DMS153 treated with DMSO at 0.1 percent for 48 hours (cell line): ENCODE results near the gene ZIC4.

Experiments used
- DNase-seq: peaks from one replicate; lab custom pipeline; 2025; ENCODE audit not compliant: unreplicated experiment; lab: John Stamatoyannopoulos, UW

ZIC4 gene

DNA sequence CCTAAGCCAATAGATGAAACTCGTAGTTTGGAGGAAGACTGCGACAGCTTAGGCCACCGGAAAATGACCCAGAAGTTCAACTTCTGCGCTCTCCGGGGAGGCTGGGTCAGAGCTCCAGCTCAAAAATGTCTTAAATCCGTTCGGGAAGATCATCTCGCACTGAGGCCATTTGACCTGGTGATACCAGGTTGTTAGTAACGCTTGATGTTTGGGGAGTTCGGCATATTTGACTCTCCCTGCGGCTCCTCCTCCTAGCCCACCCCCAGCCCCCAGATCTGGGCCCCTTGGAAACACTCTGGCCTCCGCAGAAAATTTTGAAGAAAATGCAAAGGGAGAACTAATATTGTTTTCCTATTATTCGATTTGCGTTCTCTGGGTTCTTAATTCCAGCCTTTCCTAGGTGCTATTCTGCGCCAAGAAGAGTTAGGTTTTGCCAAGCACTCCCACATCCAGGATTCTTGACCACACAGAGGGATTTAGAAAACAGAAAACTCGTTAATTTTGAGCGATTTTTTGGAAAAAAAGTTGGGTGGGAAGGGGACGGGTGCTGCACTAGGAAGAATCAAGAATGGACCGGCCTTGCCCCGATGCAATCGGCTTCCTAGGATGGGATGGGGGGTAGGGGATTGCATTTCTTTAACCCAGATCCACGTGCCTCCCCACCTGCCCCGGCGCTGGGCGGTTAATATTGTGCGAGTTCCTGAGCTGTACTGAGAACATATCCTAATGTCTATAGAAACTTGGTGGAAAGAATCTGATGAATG lies 50.0 kb downstream of the ZIC4 start:
- DNase-seq = no peak

DNA sequence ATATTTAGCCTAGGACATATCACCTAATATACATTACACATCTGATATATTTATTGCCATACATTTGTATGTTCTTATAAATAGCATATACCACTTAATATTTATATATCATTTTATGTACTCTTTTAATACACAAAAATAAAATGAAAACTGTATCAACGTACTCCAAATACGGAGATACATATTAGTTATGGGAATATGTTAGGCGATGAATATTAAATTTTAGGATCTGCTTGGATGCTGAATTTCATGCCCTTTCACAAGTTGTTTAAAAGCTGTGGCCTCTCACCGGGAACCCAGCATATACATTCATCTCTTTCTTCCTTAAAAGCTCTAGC lies 50.6 kb downstream of the ZIC4 start:
- no peak for DNase-seq

DNA sequence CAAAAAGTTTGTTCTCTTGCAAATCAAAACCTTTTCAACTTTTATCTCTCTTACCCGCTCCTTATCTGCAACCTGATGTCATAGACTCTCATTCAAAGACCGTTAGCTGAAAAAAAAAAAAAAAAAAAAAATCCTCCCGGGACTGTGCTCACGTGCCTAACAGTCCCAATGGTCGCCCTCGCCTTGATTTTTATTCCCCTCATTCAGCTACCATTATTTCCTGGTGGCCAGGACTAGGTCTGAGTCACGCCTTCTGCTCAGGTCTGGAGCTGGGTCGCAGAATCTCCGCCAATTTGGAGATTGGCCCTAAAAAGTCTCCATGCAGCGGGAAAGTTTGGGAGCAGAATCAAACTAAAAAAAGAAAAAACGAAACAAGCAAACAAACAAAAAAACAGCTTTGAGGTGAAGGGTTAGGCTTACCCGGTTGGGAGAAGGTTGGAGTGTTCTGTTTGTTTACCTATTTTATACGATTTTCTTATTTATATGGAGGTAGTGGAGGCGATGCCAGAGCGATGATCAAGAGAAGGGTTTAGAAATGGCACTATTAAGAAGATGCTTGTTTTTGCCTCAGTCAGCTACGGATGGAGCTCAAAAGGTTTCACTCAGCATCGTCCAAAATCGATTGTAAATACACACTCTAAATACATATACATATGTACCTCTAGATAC lies 51.1 kb downstream of the ZIC4 start:
- DNase-seq = no peak

DNA sequence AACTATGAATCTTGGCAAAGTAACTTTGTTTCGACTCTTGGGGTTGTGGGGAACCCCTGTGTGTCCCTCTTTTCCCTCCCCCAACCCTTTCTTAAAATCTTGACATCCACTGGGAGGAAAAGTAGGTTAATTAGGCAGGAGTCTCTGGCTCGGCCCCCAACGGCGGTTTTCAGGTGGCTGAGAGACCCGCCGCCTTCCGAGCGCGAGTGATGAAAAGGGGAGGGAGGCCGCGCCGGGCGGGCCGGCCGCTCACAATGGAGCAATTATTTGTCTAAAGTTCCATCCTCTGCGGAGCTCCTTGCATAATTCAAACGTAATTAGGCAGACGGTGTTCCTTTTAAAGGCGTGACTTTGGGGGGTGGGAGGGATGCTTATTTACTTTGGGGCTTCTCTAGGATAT lies 51.7 kb downstream of the ZIC4 start:
- no peak for DNase-seq

DNA sequence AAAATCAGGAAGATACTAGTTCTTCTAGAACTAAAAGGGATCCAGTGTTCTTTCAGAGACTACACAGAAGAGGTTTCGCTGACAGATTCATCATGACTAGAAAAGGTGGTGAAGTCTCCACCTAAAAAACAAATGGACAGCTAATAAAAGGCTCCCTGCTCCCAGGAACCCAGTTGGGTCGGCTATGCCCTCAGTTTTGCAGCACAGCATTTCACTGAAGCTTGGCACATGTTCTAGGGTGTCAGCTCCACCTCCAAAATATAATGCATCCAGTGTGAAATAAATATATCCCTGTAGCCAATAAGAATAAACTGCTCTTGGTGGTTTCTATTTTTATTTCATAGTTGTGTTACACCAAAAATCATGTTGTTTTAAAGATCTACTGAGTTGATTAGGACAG lies 55.0 kb downstream of the ZIC4 start:
- no peak for DNase-seq

DNA sequence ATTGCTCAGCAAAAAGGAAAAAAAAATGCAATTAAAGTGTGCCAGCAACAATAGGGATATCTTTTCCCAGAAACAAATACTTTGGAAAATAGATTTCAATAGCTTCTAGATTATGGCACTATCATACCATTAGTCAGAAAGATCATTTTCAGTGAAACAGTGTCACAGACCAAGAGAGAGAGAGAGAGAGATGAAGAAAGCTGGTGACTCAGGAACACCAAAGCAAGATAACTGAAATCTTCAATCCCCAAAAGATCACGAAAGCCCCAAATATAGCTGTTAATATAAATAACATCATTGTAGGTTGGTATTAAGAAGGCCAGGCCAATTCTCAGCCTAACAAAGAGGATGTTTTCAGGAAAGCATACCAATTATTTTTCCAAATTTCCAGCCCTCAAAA lies 57.4 kb downstream of the ZIC4 start:
- no peak for DNase-seq

DNA sequence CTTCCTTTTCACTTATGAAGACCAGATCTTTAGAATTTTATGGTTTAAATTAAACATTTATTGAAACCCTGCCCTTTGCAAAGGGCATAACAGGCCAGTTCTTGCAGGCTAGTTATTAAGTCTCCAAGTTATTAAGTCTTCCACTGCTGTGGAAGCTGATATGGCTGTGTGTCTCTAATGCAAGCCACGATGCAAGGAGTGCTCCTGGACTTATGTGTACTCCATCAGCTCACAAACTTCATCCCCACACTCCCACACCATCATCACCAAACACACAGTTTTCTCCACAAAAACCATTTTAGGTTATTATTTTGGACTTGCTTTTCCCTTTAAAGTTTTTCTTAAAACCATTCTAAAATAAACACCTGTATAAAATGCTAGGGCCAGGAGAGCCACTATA lies 62.4 kb downstream of the ZIC4 start:
- DNase-seq = no peak

DNA sequence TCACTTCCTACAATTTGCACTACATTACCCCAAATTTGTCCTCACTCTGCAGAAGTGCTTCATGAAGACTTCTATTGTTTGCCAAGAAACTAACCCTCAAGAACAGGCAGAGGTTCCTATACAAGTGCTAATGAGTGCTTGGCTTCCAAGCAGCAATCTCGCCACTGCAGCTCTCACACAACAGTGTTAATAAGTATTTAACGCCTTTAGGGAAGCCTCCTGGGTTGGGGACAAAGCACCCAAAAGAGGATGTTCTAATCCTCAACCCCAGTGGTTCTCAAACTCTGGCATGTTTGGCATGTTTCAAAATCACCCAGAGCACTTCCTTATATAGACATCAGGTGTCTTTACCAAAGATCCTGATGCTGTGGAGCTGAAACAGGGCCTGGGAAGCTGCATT lies 64.6 kb downstream of the ZIC4 start:
- no peak for DNase-seq

DNA sequence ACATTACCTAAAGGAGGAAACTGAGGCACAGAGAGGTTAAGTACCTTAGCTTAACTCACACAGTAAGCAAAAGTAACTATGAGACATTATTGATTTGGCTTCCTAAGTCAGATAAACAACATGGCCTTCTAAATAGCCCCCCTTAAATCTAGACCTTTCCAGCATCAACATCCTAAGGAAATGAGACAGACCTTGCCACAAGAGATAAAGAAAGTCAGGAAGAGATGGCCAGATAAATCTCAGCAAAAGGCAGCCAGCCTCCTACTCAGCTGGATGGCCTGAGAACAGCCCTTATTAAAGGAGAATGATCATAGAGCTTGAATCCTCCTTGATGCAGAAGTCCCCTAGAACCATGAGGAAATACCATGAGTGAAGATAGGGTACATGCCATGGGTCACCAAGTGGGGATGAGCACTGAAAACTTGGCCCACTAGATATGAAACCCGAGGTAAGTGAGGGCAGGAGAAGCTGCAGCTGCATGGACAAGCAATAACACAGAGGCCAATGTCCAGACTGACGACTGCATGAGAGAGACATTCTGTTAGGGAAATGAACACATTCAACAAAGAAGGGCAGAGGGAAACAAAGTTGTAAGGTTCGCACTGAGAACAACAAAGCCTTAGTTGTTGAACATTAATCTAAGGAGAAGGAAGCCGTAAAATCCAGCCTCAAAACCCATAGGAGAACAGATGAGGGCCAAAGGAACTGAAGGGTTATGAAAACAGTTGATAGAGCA lies 69.6 kb downstream of the ZIC4 start:
- DNase-seq = no peak
